ENCODE measurements around the gene SEC63.
"Not testable (repeated sequence)": the region's sequence is repeated elsewhere in the genome, so short reads cannot be mapped to it uniquely, and the experiment has no call there.

The SEC63 gene

GRCh38 chr6:107991772-107992550 lies 34.0 kb upstream of the SEC63 start:
- Histone ChIP-seq H3K4me1 (ENCODE audit: low read length) (peaks cover 12% of the 10 kb centered on the region), H2AFZ (ENCODE audit: low read depth, low read length) (peak overlapping the region; percentile 88; the same call in 1 of the 2 replicates), H3K4me3 (ENCODE audit: low read length) (peak overlapping the region; percentile 56; the same call in 1 of the 2 replicates), H3K36me3 (replicated peaks; ENCODE audit: low read depth, low read length) (no peaks in the 10 kb centered on the region), H3K4me2 (ENCODE audit: low read length) (peak overlapping the region; percentile 85), H3K79me2 (ENCODE audit: low read length) (no peaks in the 10 kb centered on the region), H3K9ac (ENCODE audit: low read length) (no peak overlapping the region), H3K27me3 (ENCODE audit: low read depth, low read length) (no peaks in the 10 kb centered on the region), H4K20me1 (ENCODE audit: insufficient read depth, low read length) (no peaks in the 10 kb centered on the region), H3K27ac (ENCODE audit: low read length) (no peak overlapping the region), H3K9me3 (ENCODE audit: insufficient read depth, low read length) (no peaks in the 10 kb centered on the region)
- no peak for TF ChIP-seq CTCF (IDR thresholded peaks at IDR 0.05; ENCODE audit: low read depth, low read length)
- no peak for TF ChIP-seq EZH2phosphoT487 (IDR thresholded peaks at IDR 0.05; ENCODE audit: low read depth)

GRCh38 chr6:107991061-107991460 lies 33.1 kb upstream of the SEC63 start:
- Histone ChIP-seq H3K36me3 (replicated peaks; ENCODE audit: low read depth, low read length) (no peaks in the 10 kb centered on the region), H3K79me2 (ENCODE audit: low read length) (no peaks in the 10 kb centered on the region), H3K4me1 (ENCODE audit: low read length) (peaks cover 12% of the 10 kb centered on the region), H3K9me3 (ENCODE audit: insufficient read depth, low read length) (no peaks in the 10 kb centered on the region), H4K20me1 (ENCODE audit: insufficient read depth, low read length) (no peaks in the 10 kb centered on the region), H3K9ac (ENCODE audit: low read length) (peak overlapping the region; percentile 11; the same call in 1 of the 2 replicates), H3K4me3 (ENCODE audit: low read length) (peak overlapping the region; percentile 56), H3K27ac (ENCODE audit: low read length) (no peak overlapping the region), H3K27me3 (ENCODE audit: low read depth, low read length) (no peaks in the 10 kb centered on the region), H3K4me2 (ENCODE audit: low read length) (peak overlapping the region; percentile 85), H2AFZ (ENCODE audit: low read depth, low read length) (peak overlapping the region; percentile 88)
- TF ChIP-seq CTCF (IDR thresholded peaks at IDR 0.05; ENCODE audit: low read depth, low read length) (no peak), EZH2phosphoT487 (IDR thresholded peaks at IDR 0.05; ENCODE audit: low read depth) (no peak)

GRCh38 chr6:107990587-107990986 lies 32.6 kb upstream of the SEC63 start:
- not testable (repeated sequence) for H3K9me3 ChIP-seq (ENCODE audit: insufficient read depth, low read length); H3K27ac ChIP-seq (ENCODE audit: low read length); H3K79me2 ChIP-seq (ENCODE audit: low read length); H3K36me3 ChIP-seq (replicated peaks; ENCODE audit: low read depth, low read length); H3K27me3 ChIP-seq (ENCODE audit: low read depth, low read length); H4K20me1 ChIP-seq (ENCODE audit: insufficient read depth, low read length); H3K9ac ChIP-seq (ENCODE audit: low read length); H2AFZ ChIP-seq (ENCODE audit: low read depth, low read length)
- H3K4me3 ChIP-seq (ENCODE audit: low read length) = peak overlapping the region; percentile 56
- peak overlapping the region; percentile 85 for H3K4me2 ChIP-seq (ENCODE audit: low read length)
- peaks cover 12% of the 10 kb centered on the region for H3K4me1 ChIP-seq (ENCODE audit: low read length)

- no peak overlapping the region for H3K4me3 ChIP-seq (ENCODE audit: low read length)
- H3K4me1 ChIP-seq (ENCODE audit: low read length) = peaks cover 12% of the 10 kb centered on the region
- no peaks in the 10 kb centered on the region for H4K20me1 ChIP-seq (ENCODE audit: insufficient read depth, low read length)
- TF ChIP-seq CTCF (IDR thresholded peaks at IDR 0.05; ENCODE audit: low read depth, low read length) (no peak), EZH2phosphoT487 (IDR thresholded peaks at IDR 0.05; ENCODE audit: low read depth) (no peak)
- H3K9ac ChIP-seq (ENCODE audit: low read length) = no peak overlapping the region
- H3K79me2 ChIP-seq (ENCODE audit: low read length) = no peaks in the 10 kb centered on the region
- no peaks in the 10 kb centered on the region for H3K9me3 ChIP-seq (ENCODE audit: insufficient read depth, low read length)
- no peak overlapping the region for H3K27ac ChIP-seq (ENCODE audit: low read length)
- H3K4me2 ChIP-seq (ENCODE audit: low read length) = no peak overlapping the region
- H2AFZ ChIP-seq (ENCODE audit: low read depth, low read length) = no peak overlapping the region
- H3K36me3 ChIP-seq (replicated peaks; ENCODE audit: low read depth, low read length) = no peaks in the 10 kb centered on the region
- H3K27me3 ChIP-seq (ENCODE audit: low read depth, low read length) = no peaks in the 10 kb centered on the region
Measured at GRCh38 chr6:107989166-107990094, 31.4 kb upstream of the SEC63 start.

All from OCI-LY3 (cell line).